Erythroblast (primary cell): Measurements from ENCODE around the gene MPPED1.

Experiments
- GATA1 ChIP-seq: IDR thresholded peaks from 2 replicates; pipeline ENCODE4 v1.6.1; 2011; ENCODE audit warnings: low read depth, mild to moderate bottlenecking, control low read depth, low read length, moderate library complexity
- POLR2A ChIP-seq: IDR thresholded peaks from 2 replicates; pipeline ENCODE4 v1.6.1; 2011; ENCODE audit warnings: mild to moderate bottlenecking, low read length

DNA sequence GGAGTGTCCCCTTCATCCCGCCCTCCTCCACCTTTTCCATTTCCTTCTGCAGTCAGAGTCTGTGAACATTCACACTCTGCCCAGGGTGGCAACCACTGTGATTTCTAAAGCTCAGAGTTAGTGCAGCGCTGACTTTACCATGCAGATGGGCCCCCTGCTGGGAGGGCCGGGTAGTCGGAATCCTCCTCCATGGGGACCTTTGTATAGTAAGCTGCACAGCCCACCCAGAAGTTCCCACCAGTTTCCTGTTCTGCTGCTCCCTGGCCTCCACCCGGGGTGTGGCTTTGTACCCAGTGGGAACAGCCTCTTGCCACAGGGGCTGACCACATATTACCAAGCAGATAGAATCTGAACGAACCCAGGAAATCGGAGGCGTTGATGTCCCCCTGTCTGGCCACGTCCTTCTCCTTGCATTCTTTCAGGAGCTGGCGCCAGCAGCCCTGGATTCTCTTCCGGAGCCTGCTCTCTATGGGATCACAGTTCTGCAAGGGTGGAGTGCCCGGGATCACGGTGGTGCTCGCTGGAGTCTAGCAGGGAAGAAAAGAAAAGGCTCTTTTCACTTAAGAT lies 125.3 kb downstream of the MPPED1 start:
- TF ChIP-seq POLR2A (no peak), GATA1 (no peak)
